ENCODE data around the gene CBLC.

The CBLC gene

DNA sequence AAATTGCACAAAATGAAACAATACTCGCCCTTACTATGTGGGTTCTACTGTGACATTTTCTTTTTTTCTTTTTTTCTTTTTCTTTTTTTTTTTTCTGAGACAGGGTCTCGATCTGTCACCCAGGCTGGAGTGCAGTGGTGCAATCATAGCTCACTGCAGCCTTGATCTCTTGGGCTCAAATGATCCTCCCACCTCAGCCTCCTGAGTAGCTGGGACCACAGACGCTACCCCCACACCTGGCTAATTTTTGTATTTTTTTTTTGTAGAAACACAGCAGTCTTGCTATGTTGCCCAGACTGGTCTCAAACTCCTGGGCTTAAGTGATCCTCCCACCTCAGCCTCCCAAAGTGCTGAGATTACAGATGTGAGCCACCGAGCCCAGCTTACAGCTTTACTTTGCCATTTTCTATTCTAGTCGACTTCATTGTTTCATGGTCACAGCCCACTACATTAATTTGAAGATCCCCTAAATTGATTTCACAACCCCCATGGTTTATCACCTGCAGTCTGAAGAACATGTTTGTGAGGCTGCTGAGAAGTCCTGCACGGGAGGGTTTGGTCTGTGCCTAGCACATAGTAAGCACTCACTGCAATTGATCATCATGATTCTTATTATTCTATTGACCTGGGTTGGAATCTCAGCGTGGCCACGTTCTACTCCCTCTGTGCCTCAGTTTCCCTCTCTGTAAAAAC, 25.4 kb upstream of the CBLC start:
- Mint-ChIP-seq H3K4me1 (ENCODE audit: low read depth in 2 of 2) (peaks cover 58 to 59% of the 10 kb centered on the region in 2 donors), H3K27ac (peak overlapping the region; percentile 95 to 97), H3K4me3 (peak overlapping the region; percentile 89 to 92), H3K27me3 (no peaks in the 10 kb centered on the region), H3K36me3 (ENCODE audit: insufficient read depth) (peaks cover 83% of the 10 kb centered on the region), H3K9me3 (no peaks in the 10 kb centered on the region)
- ATAC-seq (replicated peaks) (no peak), DNase-seq (no peak)

DNA sequence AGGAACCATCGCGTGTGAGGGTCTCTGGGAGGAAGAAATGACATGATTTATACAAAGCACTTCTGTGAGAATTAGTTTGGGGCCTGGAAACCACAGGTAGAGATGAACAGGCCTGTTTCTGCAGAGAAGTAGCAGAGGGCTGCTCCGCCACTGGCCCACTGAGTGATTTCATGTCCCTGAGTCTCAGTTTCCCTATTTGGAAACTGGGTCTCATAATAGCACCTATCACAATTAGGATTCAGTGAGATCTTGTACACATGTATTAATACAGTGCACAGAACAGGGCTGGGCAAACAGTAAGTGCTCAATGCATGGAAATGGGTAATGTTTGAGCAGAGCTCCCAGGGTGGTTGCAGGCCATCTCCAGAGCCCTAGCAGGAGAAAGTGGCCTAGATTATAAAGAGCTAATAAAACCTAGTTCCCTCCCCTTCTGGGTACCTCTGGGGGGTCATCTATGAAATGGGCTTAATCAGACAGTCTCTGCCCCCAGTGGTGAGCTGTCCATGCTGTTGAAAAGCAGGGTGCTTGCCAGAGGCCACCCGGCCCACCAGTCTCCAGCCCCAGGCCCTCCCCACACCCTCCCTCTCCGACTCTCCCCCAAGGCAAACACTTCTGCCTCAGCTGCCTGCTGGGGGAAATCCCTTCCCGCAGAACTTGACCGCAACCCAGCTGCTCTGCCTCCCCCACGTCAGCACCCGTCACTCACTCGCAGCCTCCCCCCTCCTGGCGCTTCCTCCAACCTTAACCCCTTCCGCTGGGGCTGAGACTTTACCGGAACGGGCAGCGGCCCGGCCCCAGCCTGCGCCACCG, 24.7 kb upstream of the CBLC start:
- peaks cover 81% of the 10 kb centered on the region for H3K36me3 Mint-ChIP-seq (ENCODE audit: insufficient read depth)
- peak overlapping the region; percentile 89 to 92 for H3K4me3 Mint-ChIP-seq
- no peaks in the 10 kb centered on the region for H3K27me3 Mint-ChIP-seq
- peaks cover 52 to 54% of the 10 kb centered on the region in 2 donors for H3K4me1 Mint-ChIP-seq (ENCODE audit: low read depth in 2 of 2)
- H3K27ac Mint-ChIP-seq, result peak overlapping the region; percentile 95 to 97
- H3K9me3 Mint-ChIP-seq, result no peaks in the 10 kb centered on the region
- peak; percentile 76 for ATAC-seq (replicated peaks)
- DNase-seq, result peak; percentile 94 to 95 (median 94)

DNA sequence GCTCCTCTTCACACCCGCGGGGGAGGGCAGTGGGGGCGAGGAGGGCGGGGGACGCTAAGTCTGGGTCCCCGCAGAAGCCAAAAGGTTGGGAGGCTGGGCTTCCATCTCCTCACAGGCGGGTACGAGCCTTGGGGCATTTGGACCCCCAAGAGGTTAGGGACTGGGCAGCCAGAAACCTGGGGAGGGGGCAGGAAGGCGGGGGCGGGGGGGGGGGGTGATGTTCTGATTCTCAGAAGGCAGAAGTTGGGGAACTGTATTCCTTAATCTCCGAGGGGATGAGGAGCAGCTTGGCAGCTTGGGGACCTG, 24.1 kb upstream of the CBLC start:
- Mint-ChIP-seq H3K36me3 (ENCODE audit: insufficient read depth) (peaks cover 85% of the 10 kb centered on the region), H3K4me1 (ENCODE audit: low read depth in 2 of 2) (peaks cover 52 to 55% of the 10 kb centered on the region in 2 donors)

DNA sequence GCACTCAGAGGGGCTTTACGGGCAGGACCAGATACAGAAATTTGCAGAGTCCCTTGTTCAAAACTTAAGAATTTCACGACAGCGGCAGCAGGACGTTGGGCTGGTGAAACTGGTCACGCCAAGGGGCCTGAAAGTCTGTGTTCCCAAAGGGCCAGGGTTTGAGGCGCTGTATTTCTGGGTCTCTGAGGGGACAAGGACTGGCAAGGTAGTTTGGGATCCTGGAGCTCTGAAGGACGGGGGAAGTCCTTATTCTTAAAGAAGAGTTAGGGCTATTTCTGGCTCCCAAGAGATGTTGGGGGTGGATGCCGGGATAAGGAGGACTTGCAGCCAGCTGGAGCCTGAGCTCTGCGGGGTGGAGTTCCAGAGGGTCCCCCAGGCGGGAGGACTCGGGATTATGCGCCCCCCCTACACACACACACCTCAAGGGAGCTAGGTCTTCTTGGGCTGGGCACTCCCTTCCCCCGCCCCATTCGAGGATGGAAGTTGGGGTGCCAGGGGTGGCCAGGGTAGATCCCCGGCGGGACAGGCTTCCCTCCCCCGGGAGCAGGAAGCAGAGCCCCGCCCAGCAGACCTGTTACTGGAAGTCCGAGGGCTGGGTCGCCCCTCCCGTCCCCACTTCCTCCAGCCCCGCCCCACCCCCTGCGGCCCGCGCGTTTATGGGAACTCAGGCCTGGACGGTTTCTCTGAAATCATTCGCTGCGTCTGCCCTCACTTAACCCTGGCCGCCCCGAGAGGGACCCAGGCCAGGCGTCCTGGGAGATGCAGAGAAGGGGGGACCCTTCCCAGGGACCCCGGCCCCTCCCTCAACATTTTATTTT, 23.5 kb upstream of the CBLC start:
- no peaks in the 10 kb centered on the region for H3K27me3 Mint-ChIP-seq
- H3K4me3 Mint-ChIP-seq, result peak overlapping the region; percentile 89 to 92
- H3K4me1 Mint-ChIP-seq (ENCODE audit: low read depth in 2 of 2), result peaks cover 51 to 54% of the 10 kb centered on the region in 2 donors
- peak overlapping the region; percentile 95 to 97 for H3K27ac Mint-ChIP-seq
- ATAC-seq (replicated peaks) (peak; percentile 9), DNase-seq (peak; percentile 23 to 33 (median 33))
- no peaks in the 10 kb centered on the region for H3K9me3 Mint-ChIP-seq
- H3K36me3 Mint-ChIP-seq (ENCODE audit: insufficient read depth), result peaks cover 86% of the 10 kb centered on the region

More for the DNA sequence above, 24.1 kb upstream of the CBLC start:
- no peak for DNase-seq
- H3K27ac Mint-ChIP-seq, result peak overlapping the region; percentile 95 to 97
- peak overlapping the region; percentile 89 to 92 for H3K4me3 Mint-ChIP-seq
- no peak for ATAC-seq (replicated peaks)
- H3K27me3 Mint-ChIP-seq, result no peaks in the 10 kb centered on the region
- no peaks in the 10 kb centered on the region for H3K9me3 Mint-ChIP-seq

DNA sequence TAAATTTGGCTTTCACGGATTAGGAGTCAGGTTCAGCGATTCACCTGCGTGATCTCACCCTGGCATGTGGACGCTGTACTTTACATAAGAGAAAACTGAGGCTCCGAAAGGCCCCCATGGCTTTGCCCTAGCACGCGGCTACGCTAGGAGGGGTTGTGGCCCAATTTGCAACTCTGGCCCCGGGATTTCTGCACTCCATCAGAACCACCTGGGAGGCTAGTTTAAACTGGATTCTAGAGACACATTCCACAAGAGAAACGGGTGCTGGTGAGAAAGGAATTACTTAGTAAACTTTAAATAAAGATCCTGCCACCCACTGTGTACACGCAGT, 23.0 kb upstream of the CBLC start:
- DNase-seq (no peak), ATAC-seq (replicated peaks) (no peak)
- Mint-ChIP-seq H3K27ac (peak overlapping the region; percentile 95 to 97), H3K36me3 (ENCODE audit: insufficient read depth) (peaks cover 87% of the 10 kb centered on the region), H3K4me1 (ENCODE audit: low read depth in 2 of 2) (peaks cover 47 to 50% of the 10 kb centered on the region in 2 donors), H3K27me3 (no peaks in the 10 kb centered on the region), H3K9me3 (no peaks in the 10 kb centered on the region), H3K4me3 (peak overlapping the region; percentile 89 to 92)

DNA sequence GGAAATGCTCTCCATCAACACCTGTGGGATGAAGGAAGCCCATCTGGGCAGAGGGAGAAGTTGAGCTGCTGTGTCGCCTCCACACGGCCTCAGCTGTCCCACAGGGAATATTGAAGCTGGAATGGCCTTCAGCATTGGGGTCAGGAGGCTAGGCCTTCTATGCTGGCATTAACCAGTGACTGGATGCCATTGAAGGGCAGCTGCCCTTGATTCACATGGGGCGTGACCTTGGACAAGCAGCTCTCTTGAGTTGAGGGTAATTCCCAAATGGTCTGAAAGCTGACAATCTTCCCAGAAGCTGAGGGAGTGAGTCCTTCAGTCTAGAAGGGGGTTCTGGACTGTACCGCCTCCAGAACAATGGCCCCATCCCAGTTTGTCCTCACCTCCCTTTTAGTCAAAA, 22.5 kb upstream of the CBLC start:
- H3K36me3 Mint-ChIP-seq (ENCODE audit: insufficient read depth), result peaks cover 87% of the 10 kb centered on the region
- DNase-seq (no peak), ATAC-seq (replicated peaks) (no peak)
- peaks cover 47 to 51% of the 10 kb centered on the region in 2 donors for H3K4me1 Mint-ChIP-seq (ENCODE audit: low read depth in 2 of 2)
- peak overlapping the region; percentile 89 to 92 for H3K4me3 Mint-ChIP-seq
- no peaks in the 10 kb centered on the region for H3K27me3 Mint-ChIP-seq
- H3K27ac Mint-ChIP-seq, result peak overlapping the region; percentile 95 to 97
- no peaks in the 10 kb centered on the region for H3K9me3 Mint-ChIP-seq

DNA sequence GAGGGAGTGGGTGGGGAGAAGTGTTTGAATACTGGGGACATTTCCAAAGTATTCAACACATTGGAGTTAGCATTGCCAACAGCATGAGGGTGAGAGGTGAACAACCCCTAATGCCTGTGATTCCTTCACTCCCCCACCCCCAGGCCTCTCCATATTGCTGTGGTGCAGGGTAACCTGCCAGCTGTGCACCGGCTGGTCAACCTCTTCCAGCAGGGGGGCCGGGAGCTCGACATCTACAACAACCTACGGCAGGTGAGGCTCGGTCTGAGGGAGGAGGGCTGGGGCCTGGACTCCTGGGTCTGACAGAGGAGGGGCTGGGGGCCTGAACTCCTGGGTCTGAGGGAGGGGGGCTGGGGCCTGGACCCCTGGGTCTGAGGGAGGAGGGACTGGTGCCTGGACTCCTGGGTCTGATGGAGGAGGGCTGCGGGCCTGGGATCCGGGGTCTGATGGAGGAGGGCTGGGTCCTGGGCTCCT, 21.6 kb upstream of the CBLC start:
- H3K36me3 Mint-ChIP-seq (ENCODE audit: insufficient read depth), result peaks cover 88% of the 10 kb centered on the region
- H3K4me1 Mint-ChIP-seq (ENCODE audit: low read depth in 2 of 2), result peaks cover 43 to 53% of the 10 kb centered on the region in 2 donors

DNA sequence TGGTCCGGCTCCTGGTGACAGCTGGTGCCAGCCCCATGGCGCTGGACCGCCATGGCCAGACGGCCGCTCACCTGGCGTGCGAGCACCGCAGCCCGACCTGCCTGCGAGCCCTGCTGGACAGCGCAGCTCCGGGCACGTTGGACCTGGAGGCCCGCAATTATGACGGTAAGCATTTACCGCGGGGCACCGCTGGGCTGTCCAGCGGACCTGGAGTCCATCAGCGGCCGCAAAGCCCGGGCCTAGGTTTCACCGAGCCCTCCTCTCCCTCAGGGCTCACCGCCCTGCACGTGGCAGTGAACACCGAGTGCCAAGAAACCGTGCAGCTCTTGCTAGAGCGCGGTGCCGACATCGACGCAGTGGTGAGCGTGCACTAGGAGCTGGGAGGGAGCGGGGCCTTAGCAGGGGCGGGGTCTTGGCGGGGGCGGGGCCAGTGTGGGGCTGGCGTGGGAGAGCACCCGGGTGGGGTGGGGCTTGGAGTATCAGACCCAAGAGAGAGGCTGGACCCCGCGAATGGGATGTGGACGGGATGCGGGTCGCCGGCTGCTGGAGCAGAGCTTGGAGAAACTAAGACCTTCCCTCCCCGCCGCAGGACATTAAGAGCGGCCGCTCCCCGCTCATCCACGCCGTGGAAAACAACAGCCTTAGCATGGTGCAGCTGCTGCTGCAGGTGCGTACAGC, 20.5 kb upstream of the CBLC start:
- Mint-ChIP-seq H3K27me3 (no peaks in the 10 kb centered on the region), H3K27ac (peak overlapping the region; percentile 95 to 97), H3K9me3 (no peaks in the 10 kb centered on the region), H3K36me3 (ENCODE audit: insufficient read depth) (peaks cover 78% of the 10 kb centered on the region), H3K4me3 (no peak overlapping the region), H3K4me1 (ENCODE audit: low read depth in 2 of 2) (peaks cover 35 to 49% of the 10 kb centered on the region in 2 donors)
- ATAC-seq (replicated peaks), result no peak
- DNase-seq, result no peak

More for the DNA sequence above, 21.6 kb upstream of the CBLC start:
- Mint-ChIP-seq H3K27ac (peak overlapping the region; percentile 95 to 97), H3K9me3 (no peaks in the 10 kb centered on the region), H3K4me3 (peak overlapping the region in 1 of 2 donors; percentile 1), H3K27me3 (no peaks in the 10 kb centered on the region)
- DNase-seq (no peak), ATAC-seq (replicated peaks) (no peak)

DNA sequence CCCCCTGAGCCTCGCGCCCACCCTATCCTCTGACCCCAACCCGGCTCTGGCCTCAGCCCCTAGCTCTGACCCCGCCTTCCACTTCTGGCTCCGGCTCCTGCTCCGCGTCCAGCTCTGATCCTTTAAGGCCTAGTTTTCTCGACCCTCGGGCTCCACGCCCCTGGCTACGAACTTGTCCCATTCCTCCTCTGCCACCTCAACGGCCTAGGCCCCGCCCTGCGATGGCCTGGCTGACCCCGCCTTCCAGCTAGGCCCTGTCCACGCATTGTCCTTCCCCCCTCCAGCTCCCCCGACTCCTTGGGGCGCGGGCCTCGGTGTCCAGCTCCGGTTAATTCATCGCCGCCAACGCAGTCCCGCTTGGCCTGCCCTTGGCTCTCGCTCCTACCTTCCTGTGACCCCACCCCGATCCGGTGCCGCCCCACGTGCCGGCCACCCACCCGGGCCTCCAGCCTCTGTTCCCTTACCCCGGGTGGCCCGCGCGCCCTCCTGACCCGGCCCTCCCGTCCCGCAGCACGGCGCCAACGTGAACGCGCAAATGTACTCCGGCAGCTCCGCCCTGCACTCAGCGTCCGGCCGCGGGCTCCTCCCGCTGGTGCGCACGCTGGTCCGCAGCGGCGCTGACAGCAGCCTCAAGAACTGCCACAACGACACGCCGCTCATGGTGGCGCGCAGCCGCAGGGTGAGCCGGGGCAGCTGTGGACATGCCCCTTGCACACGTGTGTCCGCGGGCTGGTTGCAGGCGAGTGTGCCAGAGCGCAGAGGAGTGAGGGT, 19.8 kb upstream of the CBLC start:
- Mint-ChIP-seq H3K4me3 (peak overlapping the region in 1 of 2 donors; percentile 40), H3K36me3 (ENCODE audit: insufficient read depth) (peaks cover 71% of the 10 kb centered on the region), H3K27me3 (no peaks in the 10 kb centered on the region), H3K27ac (peak overlapping the region; percentile 85 to 92), H3K4me1 (ENCODE audit: low read depth in 2 of 2) (peaks cover 28 to 42% of the 10 kb centered on the region in 2 donors), H3K9me3 (no peaks in the 10 kb centered on the region)
- ATAC-seq (replicated peaks) (no peak), DNase-seq (no peak)

DNA sequence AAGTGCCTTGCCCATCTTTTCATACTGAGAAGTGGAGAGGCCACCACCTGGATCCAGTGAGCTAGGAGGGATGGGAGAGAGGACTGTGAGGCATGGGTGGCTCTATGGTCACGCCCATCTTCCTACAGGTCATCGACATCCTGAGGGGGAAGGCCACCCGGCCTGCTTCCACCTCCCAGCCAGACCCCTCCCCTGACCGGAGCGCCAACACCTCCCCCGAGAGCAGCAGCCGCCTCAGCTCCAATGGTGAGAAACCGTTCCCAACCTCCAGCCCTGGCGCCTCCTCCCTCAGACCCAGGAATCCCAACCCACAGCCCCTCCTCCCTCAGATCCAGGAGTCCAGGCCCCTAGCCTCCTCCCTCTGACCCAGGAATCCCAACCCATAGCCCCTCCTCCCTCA, 19.1 kb upstream of the CBLC start:
- Mint-ChIP-seq H3K4me3 (peak overlapping the region in 1 of 2 donors; percentile 25), H3K36me3 (ENCODE audit: insufficient read depth) (peaks cover 64% of the 10 kb centered on the region), H3K27ac (peak overlapping the region; percentile 85 to 92), H3K27me3 (no peaks in the 10 kb centered on the region), H3K4me1 (ENCODE audit: low read depth in 2 of 2) (peaks cover 24 to 36% of the 10 kb centered on the region in 2 donors), H3K9me3 (no peaks in the 10 kb centered on the region)
- DNase-seq (no peak), ATAC-seq (replicated peaks) (no peak)

DNA sequence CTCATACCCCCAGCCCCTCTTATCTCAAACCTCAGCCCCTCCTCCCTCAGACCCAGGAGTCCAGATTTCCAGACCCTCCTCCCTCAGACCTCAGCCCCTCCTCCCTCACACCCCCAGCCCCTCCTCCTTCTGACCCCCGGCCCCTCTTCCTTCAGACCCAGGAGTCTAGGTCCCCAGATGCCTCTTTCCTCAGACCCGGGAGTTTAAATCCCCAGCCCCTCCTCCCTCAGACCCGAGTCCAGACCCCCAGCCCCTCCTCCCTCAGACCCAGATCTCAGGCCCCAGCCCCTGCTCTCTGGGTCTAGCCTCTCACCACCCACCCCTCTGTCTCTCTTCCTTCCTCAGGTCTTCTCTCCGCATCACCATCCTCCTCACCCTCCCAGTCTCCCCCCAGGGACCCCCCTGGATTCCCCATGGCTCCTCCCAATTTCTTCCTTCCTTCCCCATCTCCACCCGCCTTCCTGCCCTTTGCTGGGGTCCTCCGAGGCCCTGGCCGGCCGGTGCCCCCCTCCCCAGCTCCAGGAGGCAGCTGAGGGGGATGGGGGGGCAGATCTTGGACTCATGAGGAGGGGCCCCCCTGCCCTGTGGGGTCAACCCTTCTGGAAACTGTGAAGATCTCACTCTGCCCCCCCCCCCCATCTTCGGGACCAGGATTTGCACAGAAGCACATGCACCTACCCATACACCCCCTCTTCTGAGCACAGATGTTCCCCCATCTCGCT, 18.4 kb upstream of the CBLC start:
- Mint-ChIP-seq H3K36me3 (ENCODE audit: insufficient read depth) (peaks cover 58% of the 10 kb centered on the region), H3K4me3 (peak overlapping the region; percentile 45 to 53), H3K27ac (peak overlapping the region; percentile 92 to 96), H3K27me3 (no peaks in the 10 kb centered on the region), H3K4me1 (ENCODE audit: low read depth in 2 of 2) (peaks cover 22 to 30% of the 10 kb centered on the region in 2 donors), H3K9me3 (no peaks in the 10 kb centered on the region)
- DNase-seq (no peak), ATAC-seq (replicated peaks) (no peak)

DNA sequence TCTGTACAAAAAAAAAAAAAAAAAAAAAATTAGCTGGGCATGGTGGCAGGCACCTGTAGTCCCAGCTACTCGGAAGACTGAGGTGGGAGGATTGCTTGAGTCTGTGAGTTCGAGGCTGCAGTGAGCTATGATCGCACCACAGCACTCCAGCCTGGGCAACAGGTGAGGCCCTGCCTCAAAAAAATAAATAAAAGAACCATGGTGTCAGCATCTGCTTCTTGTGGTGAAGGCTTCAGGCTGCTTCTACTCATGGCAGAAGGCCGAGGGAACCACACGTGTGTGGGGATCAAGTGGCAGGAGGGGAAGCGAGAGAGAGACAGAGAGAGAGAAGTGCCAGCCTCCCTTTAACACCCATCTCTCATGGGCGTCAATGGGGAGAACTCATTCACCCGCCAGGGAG, 15.7 kb upstream of the CBLC start:
- DNase-seq (no peak), ATAC-seq (replicated peaks) (no peak)
- no peak overlapping the region for H3K4me3 Mint-ChIP-seq
- no peaks in the 10 kb centered on the region for H3K9me3 Mint-ChIP-seq
- peaks cover 11 to 23% of the 10 kb centered on the region in 2 donors for H3K4me1 Mint-ChIP-seq (ENCODE audit: low read depth in 2 of 2)
- peak overlapping the region; percentile 60 to 69 for H3K27ac Mint-ChIP-seq
- H3K36me3 Mint-ChIP-seq (ENCODE audit: insufficient read depth), result peaks cover 39% of the 10 kb centered on the region
- H3K27me3 Mint-ChIP-seq, result no peaks in the 10 kb centered on the region

All from effector memory CD8-positive, alpha-beta T cell (primary cell).